SK-N-MC (cell line): ENCODE measurements around the gene DNASE2.

Source experiments
- EZH2 ChIP-seq: fragments of 200-600 bp; sonication (generic); IDR thresholded peaks from one replicate; pipeline ENCODE4 v1.6.1; 2017; ENCODE audit warnings: antibody characterized with exemption
- POLR2AphosphoS5 ChIP-seq: IDR thresholded peaks from 2 replicates; pipeline ENCODE4 v1.6.1; 2012; ENCODE audit warnings: mild to moderate bottlenecking, low read depth, low read length, borderline replicate concordance

DNA sequence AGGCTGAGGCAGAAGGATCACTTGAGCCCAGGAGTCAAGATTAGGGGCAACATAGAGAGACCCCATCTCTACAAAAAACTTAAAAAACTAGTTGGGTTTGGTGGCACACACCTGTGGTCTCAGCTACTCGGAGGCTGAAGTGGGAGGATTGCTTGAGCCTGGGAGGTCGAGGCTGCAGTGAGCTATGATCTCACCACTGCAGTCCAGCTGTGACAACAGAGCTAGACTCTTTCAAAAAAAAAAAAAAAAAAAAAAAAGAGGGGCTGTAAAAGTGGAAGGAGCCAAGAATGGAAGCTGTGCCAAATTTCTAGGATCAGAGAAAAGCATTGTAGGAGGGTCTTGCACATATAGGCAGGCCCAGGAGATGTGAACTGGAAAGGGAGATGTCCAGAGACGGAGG, 9.6 kb downstream of the DNASE2 start:
- no peak for TF ChIP-seq EZH2
- TF ChIP-seq POLR2AphosphoS5 = no peak
